SK-N-SH treated with all-trans-retinoic acid at 6 μM for 48 hours (cell line): ENCODE results near the gene MYLK.
"Not testable (repeated sequence)": the region's sequence is repeated elsewhere in the genome, so short reads cannot be mapped to it uniquely, and the experiment has no call there.

Experiments used
- BACH2 ChIP-seq: fragments of 250-450 bp; sonication (Bioruptor Pico); IDR thresholded peaks from 2 replicates; pipeline ENCODE4 v1.9.0; 2021; ENCODE audit warnings: mild to moderate bottlenecking, borderline replicate concordance
- CREB5 ChIP-seq: fragments of 250-450 bp; sonication (Bioruptor Pico); IDR thresholded peaks from 2 replicates; pipeline ENCODE4 v1.5.1; 2020; ENCODE audit warnings: low read depth, mild to moderate bottlenecking, moderate library complexity
- ISL1 ChIP-seq: fragments of 250-450 bp; sonication (Bioruptor Pico); IDR thresholded peaks from 2 replicates; pipeline ENCODE4 v2.1.2; 2022; ENCODE audit warnings: mild to moderate bottlenecking, moderate library complexity
- OSR1 ChIP-seq: fragments of 250-450 bp; sonication (Bioruptor Pico); IDR thresholded peaks from 2 replicates; pipeline ENCODE4 v1.8.0; 2022; ENCODE audit warnings: moderate library complexity, mild to moderate bottlenecking, inconsistent platforms
- ZFP3 ChIP-seq: fragments of 250-450 bp; sonication (Bioruptor Pico); IDR thresholded peaks from 2 replicates; pipeline ENCODE4 v1.5.0; 2020; ENCODE audit warnings: mild to moderate bottlenecking, moderate library complexity

GRCh38 chr3:123611674-123612073 lies 272.5 kb downstream of the MYLK start:
- TF ChIP-seq CREB5; ISL1; BACH2 (CRISPR knock-in tag); OSR1; ZFP3 (CRISPR knock-in tag): not testable (repeated sequence)
